K562 (cell line): ENCODE measurements around the gene MCM6. TPM values are rescaled to one million over a fixed set of nuclear protein-coding genes. Genes with fewer than 3 reads are reported as not detected.

Experiments used
- ATAC-seq: fragments of 200-7000 bp; cut with Tn5 transposase; 3 replicates; pipeline ENCODE4 v1.9.1; 2020; ENCODE audit warnings: moderate library complexity
- BruUV-seq: library from RNA; stranded (reverse); fragments of 400-500 nt; replicated peaks from 2 replicates; lab custom pipeline; 2021; lab: Mats Ljungman, UMichigan
- CTCF ChIA-PET: fragments of 300-600 bp; formaldehyde crosslinking; extraction: SDS; loops from one replicate; lab custom pipeline; 2021; ENCODE audit warnings: low intra/inter-chr PET ratio; lab: Yijun Ruan, JAX
- POLR2A ChIA-PET: fragments of 300-600, 350-650 bp; sonication (Branson Sonifier 250); formaldehyde crosslinking; extraction: SDS; loops from one replicate; lab custom pipeline; 2021; ENCODE audit warnings: antibody characterized with exemption, inconsistent platforms; lab: Yijun Ruan, JAX
- DNase-seq, 4 experiments: peaks; one replicate each; pipeline versions ENCODE4 v3.0.0 to v3.0.0-alpha.2; 2011 to 2018; ENCODE audit warnings: low spot score in 3 of 4, mixed read lengths in 3 of 4; ENCODE audit errors: extremely low read depth in 1 of 4
- FAIRE-seq: peaks from 2 replicates; lab custom pipeline; 2011; peaks lifted over from hg19 to GRCh38; lab: Jason Lieb, UNC
- H2AFZ ChIP-seq: 2 replicates; pipeline ENCODE4 v1.6.0; 2011; ENCODE audit warnings: low read depth, low read length, control low read depth, inconsistent platforms
- H3K27ac ChIP-seq: fragments of 200-600 bp; 3 replicates; pipeline ENCODE4 v1.8.0; 2011; ENCODE audit warnings: low read depth, mild to moderate bottlenecking, control low read depth, inconsistent platforms, low read length, moderate library complexity, mixed read lengths; ENCODE audit errors: extremely low read depth
- H3K27me3 ChIP-seq, 2 experiments: fragments of 300-600 bp in 1 of 2; 2 replicates in 1 of 2; 3 replicates in 1 of 2; pipeline versions ENCODE4 v1.6.0 to v1.8.0; 2011; ENCODE audit warnings: inconsistent platforms in 2 of 2, low read length in 2 of 2, mild to moderate bottlenecking in 1 of 2, mixed read lengths in 1 of 2, moderate library complexity in 1 of 2; ENCODE audit not compliant: control insufficient read depth in 2 of 2, insufficient read depth in 2 of 2
- H3K36me3 ChIP-seq: fragments of 300-600 bp; 3 replicates; pipeline ENCODE4 v1.8.0; 2011; ENCODE audit warnings: mild to moderate bottlenecking, low read length, inconsistent platforms; ENCODE audit not compliant: control insufficient read depth, insufficient read depth
- H3K4me1 ChIP-seq, 2 experiments: fragments of 200-600 bp in 1 of 2; replicated peaks in 1 of 2; 2 replicates in 1 of 2; 3 replicates in 1 of 2; pipeline versions ENCODE4 v1.5.1 to v1.8.0; 2011; ENCODE audit warnings: inconsistent platforms in 2 of 2, low read length in 2 of 2, mild to moderate bottlenecking in 1 of 2, mixed read lengths in 1 of 2, moderate library complexity in 1 of 2; ENCODE audit not compliant: control insufficient read depth in 2 of 2, insufficient read depth in 2 of 2
- H3K4me2 ChIP-seq: 2 replicates; pipeline ENCODE4 v1.6.1; 2011; ENCODE audit warnings: low read length, control low read depth, inconsistent platforms, mixed read lengths; ENCODE audit not compliant: insufficient read depth
- H3K4me3 ChIP-seq: fragments of 200-600 bp; sonication (generic), shearing (Covaris generic); 2 replicates; pipeline ENCODE4 v1.5.1; 2016; ENCODE audit warnings: control low read depth, inconsistent platforms
- H3K79me2 ChIP-seq: fragments of 200-600 bp; 3 replicates; pipeline ENCODE4 v1.8.0; 2011; ENCODE audit warnings: low read length, inconsistent platforms; ENCODE audit not compliant: control insufficient read depth, insufficient read depth
- H3K9ac ChIP-seq, 2 experiments: 2 replicates each; pipeline versions ENCODE4 v1.6.0 to v1.6.1; 2011; ENCODE audit warnings: low read depth in 2 of 2, low read length in 2 of 2, control low read depth in 1 of 2, inconsistent platforms in 1 of 2, mild to moderate bottlenecking in 1 of 2, mixed read lengths in 1 of 2; ENCODE audit not compliant: insufficient read depth in 1 of 2
- H3K9me1 ChIP-seq: one replicate; pipeline ENCODE4 v1.6.0; 2011; ENCODE audit warnings: inconsistent platforms, mild to moderate bottlenecking, low read length, moderate library complexity; ENCODE audit not compliant: control insufficient read depth, insufficient read depth
- H3K9me3 ChIP-seq: replicated peaks from 2 replicates; pipeline ENCODE4 v1.5.1; 2011; ENCODE audit warnings: low read depth, low read length, inconsistent platforms; ENCODE audit not compliant: control insufficient read depth, insufficient read depth
- H4K20me1 ChIP-seq: replicated peaks from 2 replicates; pipeline ENCODE4 v1.6.1; 2011; ENCODE audit warnings: low read length, inconsistent platforms, mixed read lengths; ENCODE audit not compliant: control insufficient read depth, insufficient read depth
- CCAR2 ChIP-seq: fragments of 200-400 bp; formaldehyde crosslinking; IDR thresholded peaks from 2 replicates; pipeline ENCODE4 v1.6.1; 2017; ENCODE audit warnings: mild to moderate bottlenecking, low read depth, low read length
- NFE2 ChIP-seq: IDR thresholded peaks from 2 replicates; pipeline ENCODE4 v1.6.1; 2014; ENCODE audit warnings: antibody characterized with exemption, low read depth
- NFE2L1 ChIP-seq: fragments of 450-650 bp; IDR thresholded peaks from 2 replicates; pipeline ENCODE4 v1.6.1; 2016; ENCODE audit warnings: missing genetic modification characterization, low read depth, mild to moderate bottlenecking, missing compliant biosample characterization, moderate library complexity, borderline replicate concordance
- POLR2AphosphoS2 ChIP-seq: IDR thresholded peaks from 2 replicates; pipeline ENCODE4 v1.6.1; 2012; ENCODE audit warnings: low read length, improper control_type of control experiment
- RBBP5 ChIP-seq: fragments of 200-600 bp; sonication (generic); IDR thresholded peaks from 2 replicates; pipeline ENCODE4 v1.6.1; 2012; ENCODE audit warnings: borderline replicate concordance, mild to moderate bottlenecking, low read length, control low read depth, inconsistent platforms; ENCODE audit not compliant: insufficient read depth, poor library complexity, severe bottlenecking
- RBM14 ChIP-seq: fragments of 200-400 bp; formaldehyde crosslinking; IDR thresholded peaks from 2 replicates; pipeline ENCODE4 v1.6.1; 2018; ENCODE audit warnings: low read depth, mild to moderate bottlenecking, low read length, moderate library complexity, borderline replicate concordance; ENCODE audit not compliant: insufficient read depth
- TRIM24 ChIP-seq, 2 experiments: fragments of 450-650 bp; IDR thresholded peaks; 2 replicates each; pipeline ENCODE4 v1.6.1; 2016
- TSC22D4 ChIP-seq: fragments of 450-650 bp; IDR thresholded peaks from 2 replicates; pipeline ENCODE4 v1.6.1; 2016; ENCODE audit warnings: missing genetic modification characterization, missing biosample characterization, control low read depth
- ZBTB8A ChIP-seq: fragments of 450-650 bp; IDR thresholded peaks from 2 replicates; pipeline ENCODE4 v1.6.1; 2018; ENCODE audit warnings: mild to moderate bottlenecking, moderate library complexity; ENCODE audit not compliant: partially characterized antibody
- ZC3H11A ChIP-seq: IDR thresholded peaks from 2 replicates; pipeline ENCODE4 v1.6.1; 2012; ENCODE audit warnings: low read depth, low read length, improper control_type of control experiment
- WGBS: fragments of 100-300 bp; shearing (Covaris generic); methylation state at CpG from one replicate; pipeline ENCODE4 v1.1.6; 2016; ENCODE audit warnings: low coverage, mixed read lengths; ENCODE audit not compliant: insufficient coverage; ENCODE audit errors: missing lambda C conversion rate; 5-methylcytosine and 5-hydroxymethylcytosine counted together
- in situ Hi-C: fragments of 300-500 bp; cut with MboI; formaldehyde crosslinking; loops from 4 replicates; pipeline ENCODE4 v1.15.0; 2018; ENCODE audit warnings: inconsistent platforms, mixed read lengths
- intact Hi-C: fragments of 100-400 bp; cut with micrococcal nuclease; formaldehyde crosslinking; loops from 2 replicates; pipeline ENCODE4 v1.14.2; 2022
- polyA plus RNA-seq, 8 experiments: library from polyadenylated mRNA; depleted of rRNA in 4 of 8; stranded (reverse) in 5 of 8; unstranded in 3 of 8; fragments of >200 nt; fragmentation: Nextera tagmentation in 2 of 8; fragmentation: Illumina TruSeq in 1 of 8; extraction: Ambion mirVana in 2 of 8; extraction: Trizol in 1 of 8; gene quantifications; 2 replicates each; pipeline versions ENCODE4 v1.2.1 to v1.2.3, GENCODE V29; 2011 to 2014; ENCODE audit warnings: inconsistent platforms in 1 of 8, missing spikeins in 1 of 8
- total RNA-seq, 7 experiments: library from RNA; depleted of rRNA in 6 of 7; stranded (reverse); fragments of >200 nt in 6 of 7; fragmentation: Illumina TruSeq in 2 of 7; extraction: Trizol in 2 of 7; gene quantifications; 2 replicates each; pipeline versions ENCODE4 v1.2.1 to v1.2.3, GENCODE V29; 2011 to 2021; ENCODE audit warnings: low replicate concordance in 1 of 7
- TF ChIP-seq, protein P1 (sequence below): sonication (generic); formaldehyde crosslinking; IDR thresholded peaks from 2 replicates; pipeline ENCODE4 v1.8.1; 2022; ENCODE audit warnings: missing genetic modification reagents
- TF ChIP-seq, protein P2 (sequence below): sonication (generic); formaldehyde crosslinking; IDR thresholded peaks from 2 replicates; pipeline ENCODE4 v1.8.1; 2023; ENCODE audit warnings: mild to moderate bottlenecking, missing genetic modification reagents
- TF ChIP-seq, protein P3 (sequence below): fragments of 450-650 bp; IDR thresholded peaks from 2 replicates; pipeline ENCODE4 v1.6.1; 2018; ENCODE audit warnings: mild to moderate bottlenecking, low read depth; ENCODE audit not compliant: partially characterized antibody
- TF ChIP-seq, protein P4 (sequence below): fragments of 450-650 bp; formaldehyde crosslinking; IDR thresholded peaks from 2 replicates; pipeline ENCODE4 v1.4.0; 2020; ENCODE audit warnings: mild to moderate bottlenecking, moderate library complexity
- TF ChIP-seq, protein P5 (sequence below): fragments of 450-650 bp; IDR thresholded peaks from 2 replicates; pipeline ENCODE4 v1.6.1; 2016

MCM6 gene
- total and polyA plus RNA-seq, 9 of the 15 experiments (the other 6 are each of a cell fraction or from before 2014, with no cell fraction given) = 42.6 to 133 (median 82.4) TPM

DNA sequence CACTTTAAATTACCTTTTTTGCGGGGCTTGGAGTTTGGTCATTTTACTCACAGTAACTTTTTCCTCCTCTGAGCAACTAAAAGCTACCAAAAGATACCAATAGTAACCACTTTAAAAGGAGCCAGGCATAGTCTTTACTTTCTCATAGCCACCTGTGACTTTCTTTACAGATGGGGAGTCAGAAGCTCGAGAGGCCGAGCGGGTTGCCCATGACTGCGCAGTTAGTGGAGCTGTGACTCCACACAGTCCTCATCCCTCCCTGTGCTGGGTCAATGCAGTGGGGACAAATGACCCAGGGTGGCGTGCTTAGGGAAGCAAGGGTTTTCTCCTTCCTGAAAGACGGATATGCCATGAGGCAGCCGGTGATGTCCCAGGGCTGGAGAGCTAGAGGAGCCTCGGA is 51.1 kb downstream of the MCM6 start:
- DNase-seq = no peak
- Histone ChIP-seq H3K9me1 (no peaks in the 10 kb centered on the region), H3K9me3 (no peaks in the 10 kb centered on the region), H3K4me1 (peaks cover 0 to 5% of the 10 kb centered on the region in 2 experiments; a peak in 2 of 5 replicates), H3K36me3 (no peaks in the 10 kb centered on the region), H3K9ac (0 out of 4 replicates have a peak overlapping the region, but pooled peaks of 1 of the 2 experiments have one; percentile 29), H3K79me2 (no peaks in the 10 kb centered on the region), H3K4me2 (no peak overlapping the region), H3K27me3 (peaks cover 25 to 61% of the 10 kb centered on the region in 2 experiments), H4K20me1 (no peaks in the 10 kb centered on the region), H3K27ac (no peak overlapping the region), H3K4me3 (no peak overlapping the region), H2AFZ (no peak overlapping the region)
- ChIA-PET CTCF (no interaction called here), POLR2A (interaction anchor here (0.5 to 1.5 kb wide), 4 partner anchors 9 to 222 kb away, joined by 3 to 6 read pairs (median 3); no protein-coding TSS in a partner anchor)
- in situ Hi-C loops (no loop called here), intact Hi-C loops (no loop called here)
- WGBS = 16% methylated on average over 9 of the region's 9 CpGs
- ATAC-seq = peak; percentile 68
- no TSS peak for BruUV-seq
- no peak for FAIRE-seq
- TF ChIP-seq, protein P1, sequence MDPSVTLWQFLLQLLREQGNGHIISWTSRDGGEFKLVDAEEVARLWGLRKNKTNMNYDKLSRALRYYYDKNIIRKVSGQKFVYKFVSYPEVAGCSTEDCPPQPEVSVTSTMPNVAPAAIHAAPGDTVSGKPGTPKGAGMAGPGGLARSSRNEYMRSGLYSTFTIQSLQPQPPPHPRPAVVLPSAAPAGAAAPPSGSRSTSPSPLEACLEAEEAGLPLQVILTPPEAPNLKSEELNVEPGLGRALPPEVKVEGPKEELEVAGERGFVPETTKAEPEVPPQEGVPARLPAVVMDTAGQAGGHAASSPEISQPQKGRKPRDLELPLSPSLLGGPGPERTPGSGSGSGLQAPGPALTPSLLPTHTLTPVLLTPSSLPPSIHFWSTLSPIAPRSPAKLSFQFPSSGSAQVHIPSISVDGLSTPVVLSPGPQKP (CRISPR knock-in tag) = no peak
- TF ChIP-seq, protein P2, sequence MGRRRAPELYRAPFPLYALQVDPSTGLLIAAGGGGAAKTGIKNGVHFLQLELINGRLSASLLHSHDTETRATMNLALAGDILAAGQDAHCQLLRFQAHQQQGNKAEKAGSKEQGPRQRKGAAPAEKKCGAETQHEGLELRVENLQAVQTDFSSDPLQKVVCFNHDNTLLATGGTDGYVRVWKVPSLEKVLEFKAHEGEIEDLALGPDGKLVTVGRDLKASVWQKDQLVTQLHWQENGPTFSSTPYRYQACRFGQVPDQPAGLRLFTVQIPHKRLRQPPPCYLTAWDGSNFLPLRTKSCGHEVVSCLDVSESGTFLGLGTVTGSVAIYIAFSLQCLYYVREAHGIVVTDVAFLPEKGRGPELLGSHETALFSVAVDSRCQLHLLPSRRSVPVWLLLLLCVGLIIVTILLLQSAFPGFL (CRISPR knock-in tag) = no peak
- no peak for TF ChIP-seq RBM14
- no peak for TF ChIP-seq TSC22D4 (tag)
- no peak for TF ChIP-seq RBBP5
- no peak for TF ChIP-seq TRIM24 (IDR thresholded peaks at IDR 0.05)
- no peak for TF ChIP-seq NFE2L1 (tag)
- TF ChIP-seq, protein P3, sequence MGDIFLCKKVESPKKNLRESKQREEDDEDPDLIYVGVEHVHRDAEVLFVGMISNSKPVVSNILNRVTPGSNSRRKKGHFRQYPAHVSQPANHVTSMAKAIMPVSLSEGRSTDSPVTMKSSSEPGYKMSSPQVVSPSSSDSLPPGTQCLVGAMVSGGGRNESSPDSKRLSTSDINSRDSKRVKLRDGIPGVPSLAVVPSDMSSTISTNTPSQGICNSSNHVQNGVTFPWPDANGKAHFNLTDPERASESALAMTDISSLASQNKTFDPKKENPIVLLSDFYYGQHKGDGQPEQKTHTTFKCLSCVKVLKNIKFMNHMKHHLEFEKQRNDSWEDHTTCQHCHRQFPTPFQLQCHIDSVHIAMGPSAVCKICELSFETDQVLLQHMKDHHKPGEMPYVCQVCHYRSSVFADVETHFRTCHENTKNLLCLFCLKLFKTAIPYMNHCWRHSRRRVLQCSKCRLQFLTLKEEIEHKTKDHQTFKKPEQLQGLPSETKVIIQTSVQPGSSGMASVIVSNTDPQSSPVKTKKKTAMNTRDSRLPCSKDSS = no peak
- no peak for TF ChIP-seq CCAR2
- TF ChIP-seq, protein P4, sequence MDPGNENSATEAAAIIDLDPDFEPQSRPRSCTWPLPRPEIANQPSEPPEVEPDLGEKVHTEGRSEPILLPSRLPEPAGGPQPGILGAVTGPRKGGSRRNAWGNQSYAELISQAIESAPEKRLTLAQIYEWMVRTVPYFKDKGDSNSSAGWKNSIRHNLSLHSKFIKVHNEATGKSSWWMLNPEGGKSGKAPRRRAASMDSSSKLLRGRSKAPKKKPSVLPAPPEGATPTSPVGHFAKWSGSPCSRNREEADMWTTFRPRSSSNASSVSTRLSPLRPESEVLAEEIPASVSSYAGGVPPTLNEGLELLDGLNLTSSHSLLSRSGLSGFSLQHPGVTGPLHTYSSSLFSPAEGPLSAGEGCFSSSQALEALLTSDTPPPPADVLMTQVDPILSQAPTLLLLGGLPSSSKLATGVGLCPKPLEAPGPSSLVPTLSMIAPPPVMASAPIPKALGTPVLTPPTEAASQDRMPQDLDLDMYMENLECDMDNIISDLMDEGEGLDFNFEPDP = no peak
- no peak for TF ChIP-seq NFE2
- no peak for TF ChIP-seq ZC3H11A
- TF ChIP-seq, protein P5, sequence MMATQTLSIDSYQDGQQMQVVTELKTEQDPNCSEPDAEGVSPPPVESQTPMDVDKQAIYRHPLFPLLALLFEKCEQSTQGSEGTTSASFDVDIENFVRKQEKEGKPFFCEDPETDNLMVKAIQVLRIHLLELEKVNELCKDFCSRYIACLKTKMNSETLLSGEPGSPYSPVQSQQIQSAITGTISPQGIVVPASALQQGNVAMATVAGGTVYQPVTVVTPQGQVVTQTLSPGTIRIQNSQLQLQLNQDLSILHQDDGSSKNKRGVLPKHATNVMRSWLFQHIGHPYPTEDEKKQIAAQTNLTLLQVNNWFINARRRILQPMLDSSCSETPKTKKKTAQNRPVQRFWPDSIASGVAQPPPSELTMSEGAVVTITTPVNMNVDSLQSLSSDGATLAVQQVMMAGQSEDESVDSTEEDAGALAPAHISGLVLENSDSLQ = no peak
- TF ChIP-seq ZBTB8A = no peak
- TF ChIP-seq POLR2AphosphoS2 = no peak
